Stimulated activated CD4-positive, alpha-beta T cell treated with anti-CD3 and anti-CD28 coated beads, Interleukin-12 subunit alpha, Interleukin-12 subunit beta, amount 100 ng/mL, for 24 hours (primary cell): Measurements from ENCODE around the gene SYT11.
A peak's percentile ranks its signal among the peaks of the same experiment; 100 is the strongest.
"Not testable (repeated sequence)": the region's sequence is repeated elsewhere in the genome, so short reads cannot be mapped to it uniquely, and the experiment has no call there.

Experiments used
- DNase-seq, 2 experiments: peaks; one replicate each; pipeline ENCODE4 v3.0.0-alpha.2; 2020; ENCODE audit warnings: low read depth in 2 of 2

The SYT11 gene

GRCh38 chr1:155899683-155900082 is 40.3 kb downstream of the SYT11 start:
- no peak for DNase-seq

- DNase-seq: no peak
These were observed 40.8 kb downstream of the SYT11 start for GRCh38 chr1:155900161-155900560.

GRCh38 chr1:155904261-155904660 is 44.9 kb downstream of the SYT11 start:
- no peak for DNase-seq

GRCh38 chr1:155909894-155910293 is 50.5 kb downstream of the SYT11 start:
- DNase-seq: no peak

- DNase-seq: no peak
These were observed 51.3 kb downstream of the SYT11 start for GRCh38 chr1:155910621-155911121.

GRCh38 chr1:155911156-155912055 is 52.0 kb downstream of the SYT11 start, which contains the start of gene RIT1:
Gene RIT1, minus strand, starts transcription at chr1:155911349. Its CDS starts 588 bp downstream, at chr1:155910761.
- peak; percentile 59 to 78 for DNase-seq

- DNase-seq: no peak
These were observed 52.7 kb downstream of the SYT11 start for GRCh38 chr1:155912056-155912536.

GRCh38 chr1:155913969-155914757 is 54.8 kb downstream of the SYT11 start:
- no peak for DNase-seq

- DNase-seq: no peak
These were observed 59.3 kb downstream of the SYT11 start for GRCh38 chr1:155918660-155919059.

GRCh38 chr1:155919801-155920200 is 60.4 kb downstream of the SYT11 start:
- no peak for DNase-seq

GRCh38 chr1:155920717-155921116 is 61.4 kb downstream of the SYT11 start:
- no peak for DNase-seq

GRCh38 chr1:155925506-155925905 is 66.1 kb downstream of the SYT11 start:
- no peak for DNase-seq

- no peak for DNase-seq
These were observed 69.7 kb downstream of the SYT11 start for GRCh38 chr1:155929057-155929456.

GRCh38 chr1:155930725-155931124 is 71.4 kb downstream of the SYT11 start:
- not testable (repeated sequence) for DNase-seq

GRCh38 chr1:155931332-155932038 is 72.1 kb downstream of the SYT11 start:
- DNase-seq: no peak

- DNase-seq: no peak
These were observed 72.7 kb downstream of the SYT11 start for GRCh38 chr1:155932081-155932480.

GRCh38 chr1:155932487-155932886 is 73.1 kb downstream of the SYT11 start:
- no peak for DNase-seq

GRCh38 chr1:155933591-155934096 is 74.3 kb downstream of the SYT11 start:
- DNase-seq: no peak

GRCh38 chr1:155934097-155934935 is 74.9 kb downstream of the SYT11 start, which contains the start of gene KHDC4:
Gene KHDC4, minus strand, starts transcription at chr1:155934413. Its CDS starts 40 bp downstream, at chr1:155934373.
- peak; percentile 88 for DNase-seq
